Measurements from ENCODE around the gene SPIRE1.

- TF ChIP-seq, protein P1, sequence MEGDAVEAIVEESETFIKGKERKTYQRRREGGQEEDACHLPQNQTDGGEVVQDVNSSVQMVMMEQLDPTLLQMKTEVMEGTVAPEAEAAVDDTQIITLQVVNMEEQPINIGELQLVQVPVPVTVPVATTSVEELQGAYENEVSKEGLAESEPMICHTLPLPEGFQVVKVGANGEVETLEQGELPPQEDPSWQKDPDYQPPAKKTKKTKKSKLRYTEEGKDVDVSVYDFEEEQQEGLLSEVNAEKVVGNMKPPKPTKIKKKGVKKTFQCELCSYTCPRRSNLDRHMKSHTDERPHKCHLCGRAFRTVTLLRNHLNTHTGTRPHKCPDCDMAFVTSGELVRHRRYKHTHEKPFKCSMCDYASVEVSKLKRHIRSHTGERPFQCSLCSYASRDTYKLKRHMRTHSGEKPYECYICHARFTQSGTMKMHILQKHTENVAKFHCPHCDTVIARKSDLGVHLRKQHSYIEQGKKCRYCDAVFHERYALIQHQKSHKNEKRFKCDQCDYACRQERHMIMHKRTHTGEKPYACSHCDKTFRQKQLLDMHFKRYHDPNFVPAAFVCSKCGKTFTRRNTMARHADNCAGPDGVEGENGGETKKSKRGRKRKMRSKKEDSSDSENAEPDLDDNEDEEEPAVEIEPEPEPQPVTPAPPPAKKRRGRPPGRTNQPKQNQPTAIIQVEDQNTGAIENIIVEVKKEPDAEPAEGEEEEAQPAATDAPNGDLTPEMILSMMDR (IDR thresholded peaks at IDR 0.05; ENCODE audit: low read length): no peak
- TF ChIP-seq EZH2 (IDR thresholded peaks at IDR 0.05; ENCODE audit: borderline replicate concordance, low read length): no peak
These were observed 234.5 kb downstream of the SPIRE1 start for GRCh38 chr18:12423393-12423792.
